GM23338 (cell line): Measurements from ENCODE around the gene PLCXD3. TPM values are rescaled to one million over a fixed set of nuclear protein-coding genes. Genes with fewer than 3 reads are reported as not detected.

Experiments used
- ATAC-seq: fragments of 200-7000 bp; cut with Tn5 transposase; 3 replicates; pipeline ENCODE4 v1.9.1; 2020
- DNase-seq: peaks from one replicate; pipeline ENCODE4 v3.0.0-alpha.2; 2015; ENCODE audit warnings: low spot score
- H2AFZ ChIP-seq: fragments of 200-600 bp; sonication (generic); 2 replicates; pipeline ENCODE4 v1.8.0; 2016; ENCODE audit warnings: antibody characterized with exemption, mild to moderate bottlenecking, moderate library complexity
- H3F3A ChIP-seq: fragments of 200-600 bp; sonication (generic); replicated peaks from 2 replicates; pipeline ENCODE4 v1.8.0; 2017; ENCODE audit warnings: antibody characterized with exemption, mixed run types, low read depth
- H3K27ac ChIP-seq: fragments of 200-600 bp; sonication (generic); 2 replicates; pipeline ENCODE4 v1.6.1; 2016; ENCODE audit warnings: low read depth
- H3K27me3 ChIP-seq: fragments of 200-600 bp; sonication (generic); 2 replicates; pipeline ENCODE4 v1.8.0; 2016; ENCODE audit warnings: mild to moderate bottlenecking, mixed run types, moderate library complexity; ENCODE audit not compliant: insufficient read depth
- H3K36me3 ChIP-seq: fragments of 200-600 bp; sonication (generic); 2 replicates; pipeline ENCODE4 v1.8.0; 2016; ENCODE audit warnings: mild to moderate bottlenecking; ENCODE audit not compliant: insufficient read depth
- H3K4me1 ChIP-seq: fragments of 200-600 bp; sonication (generic); 2 replicates; pipeline ENCODE4 v1.8.0; 2016; ENCODE audit warnings: mild to moderate bottlenecking, moderate library complexity; ENCODE audit not compliant: insufficient read depth
- H3K4me2 ChIP-seq: fragments of 200-600 bp; sonication (generic); 2 replicates; pipeline ENCODE4 v1.7.1; 2017; ENCODE audit warnings: mixed run types
- H3K4me3 ChIP-seq: fragments of 200-600 bp; sonication (generic); 2 replicates; pipeline ENCODE4 v1.6.1; 2016; ENCODE audit warnings: mixed run types
- H3K79me2 ChIP-seq: fragments of 200-600 bp; sonication (generic); replicated peaks from 2 replicates; pipeline ENCODE4 v1.8.0; 2017; ENCODE audit warnings: mild to moderate bottlenecking; ENCODE audit not compliant: insufficient read depth
- H3K9me2 ChIP-seq: fragments of 200-600 bp; sonication (generic); 2 replicates; pipeline ENCODE4 v1.8.0; 2017; ENCODE audit not compliant: insufficient read depth
- H4K20me1 ChIP-seq: fragments of 200-600 bp; sonication (generic); replicated peaks from 2 replicates; pipeline ENCODE4 v1.8.0; 2017; ENCODE audit warnings: mild to moderate bottlenecking; ENCODE audit not compliant: insufficient read depth
- H3K27ac Mint-ChIP-seq: 2 replicates; pipeline ENCODE4 v1.8.0; 2020; ENCODE audit warnings: inconsistent platforms, mild to moderate bottlenecking, moderate library complexity, mixed read lengths
- H3K27me3 Mint-ChIP-seq: 3 replicates; pipeline ENCODE4 v1.8.0; 2022; ENCODE audit warnings: low read depth, mild to moderate bottlenecking, moderate library complexity, mixed read lengths, inconsistent platforms; ENCODE audit not compliant: insufficient read depth, poor library complexity
- H3K36me3 Mint-ChIP-seq: 3 replicates; pipeline ENCODE4 v1.8.0; 2021; ENCODE audit warnings: low read depth, mild to moderate bottlenecking, inconsistent platforms, moderate library complexity, mixed read lengths
- H3K4me1 Mint-ChIP-seq: 3 replicates; pipeline ENCODE4 v1.8.0; 2020; ENCODE audit warnings: mild to moderate bottlenecking, inconsistent platforms, mixed read lengths
- H3K4me3 Mint-ChIP-seq: 3 replicates; pipeline ENCODE4 v1.8.0; 2021; ENCODE audit warnings: moderate library complexity, mild to moderate bottlenecking, inconsistent platforms, mixed read lengths
- H3K9me3 Mint-ChIP-seq: 3 replicates; pipeline ENCODE4 v1.8.0; 2020; ENCODE audit warnings: moderate library complexity, mild to moderate bottlenecking, inconsistent platforms, mixed read lengths
- CREB1 ChIP-seq: fragments of 250-450 bp; sonication (Bioruptor Pico); IDR thresholded peaks from 2 replicates; pipeline ENCODE4 v1.5.0; 2020; ENCODE audit warnings: low read depth, mild to moderate bottlenecking, moderate library complexity
- EZH2 ChIP-seq: fragments of 200-600 bp; sonication (generic); IDR thresholded peaks from one replicate; pipeline ENCODE4 v1.8.0; 2017; ENCODE audit warnings: antibody characterized with exemption, mild to moderate bottlenecking, low read depth; ENCODE audit not compliant: unreplicated experiment
- EZH2phosphoT487 ChIP-seq: fragments of 200-600 bp; sonication (generic); IDR thresholded peaks from one replicate; pipeline ENCODE4 v1.8.1; 2018; ENCODE audit warnings: antibody characterized with exemption; ENCODE audit not compliant: unreplicated experiment
- JUNB ChIP-seq: IDR thresholded peaks from one replicate; pipeline ENCODE4 v1.6.1; 2016; ENCODE audit warnings: antibody characterized with exemption; ENCODE audit not compliant: unreplicated experiment
- NANOG ChIP-seq: IDR thresholded peaks from 2 replicates; pipeline ENCODE4 v1.6.1; 2016; ENCODE audit warnings: antibody characterized with exemption, borderline replicate concordance
- POLR2AphosphoS5 ChIP-seq: IDR thresholded peaks from 2 replicates; pipeline ENCODE4 v1.6.1; 2016; ENCODE audit warnings: antibody characterized with exemption, low read depth
- STAT1 ChIP-seq: IDR thresholded peaks from one replicate; pipeline ENCODE4 v1.6.1; 2016; ENCODE audit warnings: antibody characterized with exemption; ENCODE audit not compliant: unreplicated experiment
- ZNF114 ChIP-seq: fragments of 250-450 bp; sonication (Bioruptor Pico); IDR thresholded peaks from 2 replicates; pipeline ENCODE4 v1.5.0; 2020; ENCODE audit warnings: mild to moderate bottlenecking, moderate library complexity
- ZNF331 ChIP-seq: fragments of 250-450 bp; sonication (Bioruptor Pico); IDR thresholded peaks from 2 replicates; pipeline ENCODE4 v1.5.0; 2020; ENCODE audit warnings: low read depth, mild to moderate bottlenecking, moderate library complexity
- polyA plus RNA-seq: library from polyadenylated mRNA; unstranded; fragments of >200 nt; fragmentation: Nextera tagmentation; extraction: Ambion mirVana; gene quantifications from 2 replicates; pipeline ENCODE4 v1.2.1, GENCODE V29; 2016
- total RNA-seq: library from RNA; depleted of rRNA; stranded (reverse); fragments of >200 nt; shearing (Covaris generic); gene quantifications from 2 replicates; pipeline ENCODE4 v1.2.3, GENCODE V29; 2014
- TF ChIP-seq, protein P1 (sequence below): IDR thresholded peaks from one replicate; pipeline ENCODE4 v1.6.1; 2018; ENCODE audit warnings: antibody characterized with exemption; ENCODE audit not compliant: unreplicated experiment
- TF ChIP-seq, protein P2 (sequence below), 2 experiments: fragments of 200-600 bp in 1 of 2; sonication (generic) in 1 of 2; conservative IDR thresholded peaks; 2 replicates each; pipeline versions ENCODE4 v1.5.1 to v1.6.1; 2016 to 2017; ENCODE audit warnings: antibody characterized with exemption in 2 of 2, low read depth in 2 of 2, mild to moderate bottlenecking in 2 of 2, moderate library complexity in 1 of 2
- TF ChIP-seq, protein P3 (sequence below): IDR thresholded peaks from 2 replicates; pipeline ENCODE4 v1.6.1; 2016; ENCODE audit warnings: antibody characterized with exemption
- TF ChIP-seq, protein P4 (sequence below): fragments of 250-450 bp; sonication (Bioruptor Pico); IDR thresholded peaks from 2 replicates; pipeline ENCODE4 v1.5.0; 2020; ENCODE audit warnings: mild to moderate bottlenecking, moderate library complexity

The PLCXD3 gene
- total and polyA plus RNA-seq, 2 experiments from 2014 or later, result 0.03 TPM

DNA sequence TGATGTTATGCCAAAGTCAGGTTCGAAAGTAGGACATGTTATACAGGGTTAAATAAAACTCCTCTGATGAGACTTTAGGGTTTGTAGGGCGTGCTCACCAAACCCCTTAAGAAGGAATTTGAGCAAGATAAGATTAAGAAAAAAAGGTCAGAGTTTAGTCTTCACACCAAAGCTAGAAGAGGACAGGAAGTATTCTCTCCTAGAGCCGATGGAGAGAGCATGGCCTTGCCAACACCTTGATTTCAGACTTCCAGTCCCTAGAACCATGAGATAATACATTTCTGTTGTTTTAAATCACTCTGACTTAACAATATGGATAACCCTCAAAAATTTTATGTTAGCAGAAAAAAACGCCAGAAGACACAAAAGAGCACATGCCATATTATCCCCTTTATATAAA is 16.3 kb upstream of the PLCXD3 start:
- TF ChIP-seq, protein P1, sequence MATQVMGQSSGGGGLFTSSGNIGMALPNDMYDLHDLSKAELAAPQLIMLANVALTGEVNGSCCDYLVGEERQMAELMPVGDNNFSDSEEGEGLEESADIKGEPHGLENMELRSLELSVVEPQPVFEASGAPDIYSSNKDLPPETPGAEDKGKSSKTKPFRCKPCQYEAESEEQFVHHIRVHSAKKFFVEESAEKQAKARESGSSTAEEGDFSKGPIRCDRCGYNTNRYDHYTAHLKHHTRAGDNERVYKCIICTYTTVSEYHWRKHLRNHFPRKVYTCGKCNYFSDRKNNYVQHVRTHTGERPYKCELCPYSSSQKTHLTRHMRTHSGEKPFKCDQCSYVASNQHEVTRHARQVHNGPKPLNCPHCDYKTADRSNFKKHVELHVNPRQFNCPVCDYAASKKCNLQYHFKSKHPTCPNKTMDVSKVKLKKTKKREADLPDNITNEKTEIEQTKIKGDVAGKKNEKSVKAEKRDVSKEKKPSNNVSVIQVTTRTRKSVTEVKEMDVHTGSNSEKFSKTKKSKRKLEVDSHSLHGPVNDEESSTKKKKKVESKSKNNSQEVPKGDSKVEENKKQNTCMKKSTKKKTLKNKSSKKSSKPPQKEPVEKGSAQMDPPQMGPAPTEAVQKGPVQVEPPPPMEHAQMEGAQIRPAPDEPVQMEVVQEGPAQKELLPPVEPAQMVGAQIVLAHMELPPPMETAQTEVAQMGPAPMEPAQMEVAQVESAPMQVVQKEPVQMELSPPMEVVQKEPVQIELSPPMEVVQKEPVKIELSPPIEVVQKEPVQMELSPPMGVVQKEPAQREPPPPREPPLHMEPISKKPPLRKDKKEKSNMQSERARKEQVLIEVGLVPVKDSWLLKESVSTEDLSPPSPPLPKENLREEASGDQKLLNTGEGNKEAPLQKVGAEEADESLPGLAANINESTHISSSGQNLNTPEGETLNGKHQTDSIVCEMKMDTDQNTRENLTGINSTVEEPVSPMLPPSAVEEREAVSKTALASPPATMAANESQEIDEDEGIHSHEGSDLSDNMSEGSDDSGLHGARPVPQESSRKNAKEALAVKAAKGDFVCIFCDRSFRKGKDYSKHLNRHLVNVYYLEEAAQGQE, result no peak
- TF ChIP-seq, protein P2, sequence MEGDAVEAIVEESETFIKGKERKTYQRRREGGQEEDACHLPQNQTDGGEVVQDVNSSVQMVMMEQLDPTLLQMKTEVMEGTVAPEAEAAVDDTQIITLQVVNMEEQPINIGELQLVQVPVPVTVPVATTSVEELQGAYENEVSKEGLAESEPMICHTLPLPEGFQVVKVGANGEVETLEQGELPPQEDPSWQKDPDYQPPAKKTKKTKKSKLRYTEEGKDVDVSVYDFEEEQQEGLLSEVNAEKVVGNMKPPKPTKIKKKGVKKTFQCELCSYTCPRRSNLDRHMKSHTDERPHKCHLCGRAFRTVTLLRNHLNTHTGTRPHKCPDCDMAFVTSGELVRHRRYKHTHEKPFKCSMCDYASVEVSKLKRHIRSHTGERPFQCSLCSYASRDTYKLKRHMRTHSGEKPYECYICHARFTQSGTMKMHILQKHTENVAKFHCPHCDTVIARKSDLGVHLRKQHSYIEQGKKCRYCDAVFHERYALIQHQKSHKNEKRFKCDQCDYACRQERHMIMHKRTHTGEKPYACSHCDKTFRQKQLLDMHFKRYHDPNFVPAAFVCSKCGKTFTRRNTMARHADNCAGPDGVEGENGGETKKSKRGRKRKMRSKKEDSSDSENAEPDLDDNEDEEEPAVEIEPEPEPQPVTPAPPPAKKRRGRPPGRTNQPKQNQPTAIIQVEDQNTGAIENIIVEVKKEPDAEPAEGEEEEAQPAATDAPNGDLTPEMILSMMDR (conservative IDR thresholded peaks at IDR 0.05; ENCODE audit: low read depth in 2 of 2), result no peak
- TF ChIP-seq POLR2AphosphoS5 (no peak), ZNF114 (CRISPR knock-in tag) (no peak), CREB1 (CRISPR knock-in tag) (no peak), EZH2 (no peak), ZNF331 (CRISPR knock-in tag) (no peak), NANOG (no peak), EZH2phosphoT487 (no peak), JUNB (no peak), STAT1 (no peak)
- TF ChIP-seq, protein P3, sequence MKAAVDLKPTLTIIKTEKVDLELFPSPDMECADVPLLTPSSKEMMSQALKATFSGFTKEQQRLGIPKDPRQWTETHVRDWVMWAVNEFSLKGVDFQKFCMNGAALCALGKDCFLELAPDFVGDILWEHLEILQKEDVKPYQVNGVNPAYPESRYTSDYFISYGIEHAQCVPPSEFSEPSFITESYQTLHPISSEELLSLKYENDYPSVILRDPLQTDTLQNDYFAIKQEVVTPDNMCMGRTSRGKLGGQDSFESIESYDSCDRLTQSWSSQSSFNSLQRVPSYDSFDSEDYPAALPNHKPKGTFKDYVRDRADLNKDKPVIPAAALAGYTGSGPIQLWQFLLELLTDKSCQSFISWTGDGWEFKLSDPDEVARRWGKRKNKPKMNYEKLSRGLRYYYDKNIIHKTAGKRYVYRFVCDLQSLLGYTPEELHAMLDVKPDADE, result no peak
- TF ChIP-seq, protein P4, sequence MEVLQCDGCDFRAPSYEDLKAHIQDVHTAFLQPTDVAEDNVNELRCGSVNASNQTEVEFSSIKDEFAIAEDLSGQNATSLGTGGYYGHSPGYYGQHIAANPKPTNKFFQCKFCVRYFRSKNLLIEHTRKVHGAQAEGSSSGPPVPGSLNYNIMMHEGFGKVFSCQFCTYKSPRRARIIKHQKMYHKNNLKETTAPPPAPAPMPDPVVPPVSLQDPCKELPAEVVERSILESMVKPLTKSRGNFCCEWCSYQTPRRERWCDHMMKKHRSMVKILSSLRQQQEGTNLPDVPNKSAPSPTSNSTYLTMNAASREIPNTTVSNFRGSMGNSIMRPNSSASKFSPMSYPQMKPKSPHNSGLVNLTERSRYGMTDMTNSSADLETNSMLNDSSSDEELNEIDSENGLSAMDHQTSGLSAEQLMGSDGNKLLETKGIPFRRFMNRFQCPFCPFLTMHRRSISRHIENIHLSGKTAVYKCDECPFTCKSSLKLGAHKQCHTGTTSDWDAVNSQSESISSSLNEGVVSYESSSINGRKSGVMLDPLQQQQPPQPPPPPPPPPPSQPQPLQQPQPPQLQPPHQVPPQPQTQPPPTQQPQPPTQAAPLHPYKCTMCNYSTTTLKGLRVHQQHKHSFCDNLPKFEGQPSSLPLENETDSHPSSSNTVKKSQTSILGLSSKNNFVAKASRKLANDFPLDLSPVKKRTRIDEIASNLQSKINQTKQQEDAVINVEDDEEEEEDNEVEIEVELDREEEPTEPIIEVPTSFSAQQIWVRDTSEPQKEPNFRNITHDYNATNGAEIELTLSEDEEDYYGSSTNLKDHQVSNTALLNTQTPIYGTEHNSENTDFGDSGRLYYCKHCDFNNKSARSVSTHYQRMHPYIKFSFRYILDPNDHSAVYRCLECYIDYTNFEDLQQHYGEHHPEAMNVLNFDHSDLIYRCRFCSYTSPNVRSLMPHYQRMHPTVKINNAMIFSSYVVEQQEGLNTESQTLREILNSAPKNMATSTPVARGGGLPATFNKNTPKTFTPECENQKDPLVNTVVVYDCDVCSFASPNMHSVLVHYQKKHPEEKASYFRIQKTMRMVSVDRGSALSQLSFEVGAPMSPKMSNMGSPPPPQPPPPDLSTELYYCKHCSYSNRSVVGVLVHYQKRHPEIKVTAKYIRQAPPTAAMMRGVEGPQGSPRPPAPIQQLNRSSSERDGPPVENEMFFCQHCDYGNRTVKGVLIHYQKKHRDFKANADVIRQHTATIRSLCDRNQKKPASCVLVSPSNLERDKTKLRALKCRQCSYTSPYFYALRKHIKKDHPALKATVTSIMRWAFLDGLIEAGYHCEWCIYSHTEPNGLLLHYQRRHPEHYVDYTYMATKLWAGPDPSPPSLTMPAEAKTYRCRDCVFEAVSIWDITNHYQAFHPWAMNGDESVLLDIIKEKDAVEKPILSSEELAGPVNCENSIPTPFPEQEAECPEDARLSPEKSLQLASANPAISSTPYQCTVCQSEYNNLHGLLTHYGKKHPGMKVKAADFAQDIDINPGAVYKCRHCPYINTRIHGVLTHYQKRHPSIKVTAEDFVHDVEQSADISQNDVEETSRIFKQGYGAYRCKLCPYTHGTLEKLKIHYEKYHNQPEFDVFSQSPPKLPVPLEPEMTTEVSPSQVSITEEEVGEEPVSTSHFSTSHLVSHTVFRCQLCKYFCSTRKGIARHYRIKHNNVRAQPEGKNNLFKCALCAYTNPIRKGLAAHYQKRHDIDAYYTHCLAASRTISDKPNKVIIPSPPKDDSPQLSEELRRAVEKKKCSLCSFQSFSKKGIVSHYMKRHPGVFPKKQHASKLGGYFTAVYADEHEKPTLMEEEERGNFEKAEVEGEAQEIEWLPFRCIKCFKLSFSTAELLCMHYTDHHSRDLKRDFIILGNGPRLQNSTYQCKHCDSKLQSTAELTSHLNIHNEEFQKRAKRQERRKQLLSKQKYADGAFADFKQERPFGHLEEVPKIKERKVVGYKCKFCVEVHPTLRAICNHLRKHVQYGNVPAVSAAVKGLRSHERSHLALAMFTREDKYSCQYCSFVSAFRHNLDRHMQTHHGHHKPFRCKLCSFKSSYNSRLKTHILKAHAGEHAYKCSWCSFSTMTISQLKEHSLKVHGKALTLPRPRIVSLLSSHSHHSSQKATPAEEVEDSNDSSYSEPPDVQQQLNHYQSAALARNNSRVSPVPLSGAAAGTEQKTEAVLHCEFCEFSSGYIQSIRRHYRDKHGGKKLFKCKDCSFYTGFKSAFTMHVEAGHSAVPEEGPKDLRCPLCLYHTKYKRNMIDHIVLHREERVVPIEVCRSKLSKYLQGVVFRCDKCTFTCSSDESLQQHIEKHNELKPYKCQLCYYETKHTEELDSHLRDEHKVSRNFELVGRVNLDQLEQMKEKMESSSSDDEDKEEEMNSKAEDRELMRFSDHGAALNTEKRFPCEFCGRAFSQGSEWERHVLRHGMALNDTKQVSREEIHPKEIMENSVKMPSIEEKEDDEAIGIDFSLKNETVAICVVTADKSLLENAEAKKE, result no peak
- no peak overlapping the region for H3K4me3 ChIP-seq
- DNase-seq (no peak), ATAC-seq (no peak)
- H3K36me3 ChIP-seq, result no peaks in the 10 kb centered on the region
- no peaks in the 10 kb centered on the region for H3K27me3 ChIP-seq
- peaks cover 8% of the 10 kb centered on the region; the same call in 2 of the 3 replicates for H3K4me1 Mint-ChIP-seq
- no peak overlapping the region for H3K27ac ChIP-seq
- no peak overlapping the region for H2AFZ ChIP-seq
- H3K9me2 ChIP-seq, result no peaks in the 10 kb centered on the region
- H3K9me3 Mint-ChIP-seq, result peaks cover 4% of the 10 kb centered on the region; the same call in 1 of the 3 replicates
- H3K4me1 ChIP-seq, result no peaks in the 10 kb centered on the region
- no peaks in the 10 kb centered on the region for H3K79me2 ChIP-seq
- H4K20me1 ChIP-seq, result no peaks in the 10 kb centered on the region
- H3F3A ChIP-seq, result no peaks in the 10 kb centered on the region
- H3K27me3 Mint-ChIP-seq, result no peaks in the 10 kb centered on the region
- no peak overlapping the region for H3K27ac Mint-ChIP-seq
- no peak overlapping the region for H3K4me2 ChIP-seq
- no peaks in the 10 kb centered on the region for H3K36me3 Mint-ChIP-seq
- no peak overlapping the region for H3K4me3 Mint-ChIP-seq
